Measurements from ENCODE around the gene S1PR2.
A peak's percentile ranks its signal among the peaks of the same experiment; 100 is the strongest.

S1PR2 gene, protein sequence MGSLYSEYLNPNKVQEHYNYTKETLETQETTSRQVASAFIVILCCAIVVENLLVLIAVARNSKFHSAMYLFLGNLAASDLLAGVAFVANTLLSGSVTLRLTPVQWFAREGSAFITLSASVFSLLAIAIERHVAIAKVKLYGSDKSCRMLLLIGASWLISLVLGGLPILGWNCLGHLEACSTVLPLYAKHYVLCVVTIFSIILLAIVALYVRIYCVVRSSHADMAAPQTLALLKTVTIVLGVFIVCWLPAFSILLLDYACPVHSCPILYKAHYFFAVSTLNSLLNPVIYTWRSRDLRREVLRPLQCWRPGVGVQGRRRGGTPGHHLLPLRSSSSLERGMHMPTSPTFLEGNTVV

DNA sequence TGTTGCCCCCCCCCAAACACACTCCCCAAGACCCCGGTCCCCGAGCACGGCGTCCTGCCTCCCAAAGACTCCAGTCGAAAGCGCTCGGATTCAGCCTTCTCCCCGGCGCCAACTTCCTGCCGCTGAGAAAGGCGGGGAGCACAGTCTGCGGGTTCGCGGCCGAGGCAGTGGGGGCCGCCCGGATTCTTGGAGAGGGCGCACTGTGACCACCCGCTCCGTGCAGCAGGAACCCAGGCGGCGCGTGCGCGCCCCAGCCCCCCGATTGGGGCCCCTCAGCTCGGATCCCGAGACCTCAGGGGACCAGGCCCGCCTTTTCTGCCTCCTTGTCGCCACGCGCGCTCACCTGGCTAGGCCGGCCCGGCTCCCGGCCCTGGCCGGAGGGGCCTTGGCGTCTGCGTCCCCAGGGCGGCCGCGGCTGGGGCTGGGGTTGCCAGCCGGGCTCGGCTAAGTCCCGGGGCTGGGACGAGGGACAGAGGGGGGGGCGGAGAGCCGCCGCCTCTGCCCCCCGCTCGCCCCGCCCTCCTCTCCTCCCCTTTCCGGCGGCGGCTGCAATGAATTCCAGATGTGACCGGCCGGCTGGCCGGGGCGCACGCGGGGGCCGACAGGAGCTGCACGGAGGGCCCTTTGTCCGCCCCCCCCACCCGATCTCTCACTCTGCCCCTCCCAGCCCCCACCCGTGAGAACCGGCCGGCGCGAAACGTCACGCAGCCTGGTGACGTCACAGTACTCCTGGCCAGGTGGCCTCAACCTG, at the start of gene S1PR2:
Gene S1PR2 (minus strand): TSS at position 471 of the 751 bp plus-strand sequence. CDS start 6,426 bp downstream, outside the sequence.
- H3K4me3 ChIP-seq (ENCODE audit: low read depth, low read length), result peak within 1 kb of the TSS; percentile 94
- TF ChIP-seq, protein P1, sequence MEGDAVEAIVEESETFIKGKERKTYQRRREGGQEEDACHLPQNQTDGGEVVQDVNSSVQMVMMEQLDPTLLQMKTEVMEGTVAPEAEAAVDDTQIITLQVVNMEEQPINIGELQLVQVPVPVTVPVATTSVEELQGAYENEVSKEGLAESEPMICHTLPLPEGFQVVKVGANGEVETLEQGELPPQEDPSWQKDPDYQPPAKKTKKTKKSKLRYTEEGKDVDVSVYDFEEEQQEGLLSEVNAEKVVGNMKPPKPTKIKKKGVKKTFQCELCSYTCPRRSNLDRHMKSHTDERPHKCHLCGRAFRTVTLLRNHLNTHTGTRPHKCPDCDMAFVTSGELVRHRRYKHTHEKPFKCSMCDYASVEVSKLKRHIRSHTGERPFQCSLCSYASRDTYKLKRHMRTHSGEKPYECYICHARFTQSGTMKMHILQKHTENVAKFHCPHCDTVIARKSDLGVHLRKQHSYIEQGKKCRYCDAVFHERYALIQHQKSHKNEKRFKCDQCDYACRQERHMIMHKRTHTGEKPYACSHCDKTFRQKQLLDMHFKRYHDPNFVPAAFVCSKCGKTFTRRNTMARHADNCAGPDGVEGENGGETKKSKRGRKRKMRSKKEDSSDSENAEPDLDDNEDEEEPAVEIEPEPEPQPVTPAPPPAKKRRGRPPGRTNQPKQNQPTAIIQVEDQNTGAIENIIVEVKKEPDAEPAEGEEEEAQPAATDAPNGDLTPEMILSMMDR (IDR thresholded peaks at IDR 0.05; ENCODE audit: insufficient read depth, low read depth, low read length, missing control alignments), result peak; percentile 8
- peak; percentile 92 for DNase-seq (ENCODE audit: low read depth)

DNA sequence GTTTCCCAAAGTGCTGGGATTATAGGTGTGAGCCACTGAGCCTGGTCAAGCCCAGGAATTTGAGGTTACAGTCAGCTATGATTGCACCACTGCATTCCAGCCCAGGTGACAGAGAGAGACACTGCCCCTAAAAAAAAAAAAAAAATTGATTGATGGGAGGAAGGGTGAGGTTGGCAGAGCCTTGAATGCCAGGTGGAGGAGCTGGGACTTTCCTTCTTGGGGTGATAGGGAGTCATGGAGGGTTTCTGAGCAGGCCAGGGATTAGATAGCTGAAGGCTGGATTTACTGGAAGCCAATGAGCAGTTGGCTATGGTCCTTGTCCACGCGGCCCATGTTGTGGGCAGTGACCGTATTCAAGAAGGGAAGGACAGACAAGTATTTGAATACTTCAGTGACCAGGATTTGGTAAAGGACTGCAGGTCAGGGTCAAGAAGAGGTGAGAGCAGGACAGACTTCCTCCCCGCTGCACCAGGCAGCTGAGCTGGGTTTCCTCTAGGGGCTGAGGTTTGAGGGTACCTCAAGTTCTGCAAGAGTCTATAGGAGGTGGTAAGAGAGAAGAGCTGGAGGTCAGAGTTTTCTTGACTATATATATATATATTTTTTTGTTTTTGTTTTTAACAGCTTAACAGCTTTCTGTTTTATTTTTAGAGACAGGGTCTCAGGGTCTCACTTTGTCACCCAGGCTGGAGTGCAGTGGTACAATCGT, 48.8 kb upstream of the S1PR2 start:
- no peak for DNase-seq (ENCODE audit: low read depth)
- TF ChIP-seq, protein P1 (IDR thresholded peaks at IDR 0.05; ENCODE audit: insufficient read depth, low read depth, low read length, missing control alignments), result no peak
- no peak overlapping the region for H3K4me3 ChIP-seq (ENCODE audit: low read depth, low read length)

DNA sequence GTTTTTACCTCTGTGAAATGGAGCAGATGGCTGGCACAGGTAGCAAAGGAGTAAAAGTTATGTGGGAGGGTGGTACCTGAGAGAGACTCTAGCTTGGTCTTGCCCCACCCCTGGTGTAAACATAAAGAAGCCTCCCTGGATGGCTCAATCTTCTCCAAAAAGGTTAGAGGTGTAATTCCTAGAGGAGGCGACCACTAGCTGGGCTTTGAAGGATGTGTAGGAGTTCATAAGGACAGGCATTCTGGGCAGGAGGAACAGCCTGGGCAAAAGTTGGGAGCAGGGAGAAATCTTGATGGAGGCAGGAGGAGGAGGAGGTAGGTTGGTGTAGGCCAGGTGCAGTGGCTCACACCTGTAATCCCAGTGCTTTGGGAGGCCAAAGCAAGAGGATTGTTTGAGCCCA, 47.8 kb upstream of the S1PR2 start:
- no peak overlapping the region for H3K4me3 ChIP-seq (ENCODE audit: low read depth, low read length)
- DNase-seq (ENCODE audit: low read depth), result no peak
- TF ChIP-seq, protein P1 (IDR thresholded peaks at IDR 0.05; ENCODE audit: insufficient read depth, low read depth, low read length, missing control alignments), result no peak

DNA sequence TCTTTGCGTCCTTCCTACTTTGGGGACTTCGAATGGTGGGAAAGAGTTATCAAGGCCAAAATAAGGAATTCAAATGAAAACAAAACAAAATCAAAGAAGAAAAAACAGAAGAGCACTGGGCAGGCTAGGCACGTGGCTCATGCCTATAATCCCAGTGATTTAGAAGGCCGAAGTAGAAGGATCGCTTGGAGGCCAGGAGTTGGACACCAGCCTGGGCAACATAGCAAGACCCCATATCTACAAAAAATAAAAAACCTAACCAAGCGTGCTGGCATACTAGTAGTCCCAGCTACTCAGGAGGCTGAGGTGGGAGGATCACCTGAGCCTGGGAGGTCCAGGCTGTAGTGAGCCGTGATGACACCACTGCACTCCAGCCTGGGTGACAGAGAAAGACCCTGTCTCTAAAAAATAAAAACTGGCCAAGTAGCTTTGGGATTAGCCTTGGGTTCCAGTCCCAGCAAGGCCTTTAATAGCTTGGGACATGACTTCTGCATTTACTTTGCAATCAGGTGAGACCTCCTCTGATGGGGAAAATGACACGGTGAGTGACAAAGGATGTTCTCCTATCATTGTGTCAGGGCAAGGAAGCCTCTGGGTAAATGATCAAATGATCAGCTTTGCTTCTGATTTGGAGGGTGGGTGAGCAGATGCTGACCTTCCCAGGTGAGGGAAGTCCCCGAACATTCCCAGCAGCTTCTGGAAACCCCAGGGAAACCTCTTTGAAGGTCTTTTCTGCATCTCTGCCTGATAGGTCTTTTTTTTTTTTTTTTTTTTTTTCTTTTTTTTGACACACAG, 46.9 kb upstream of the S1PR2 start:
- TF ChIP-seq, protein P1 (IDR thresholded peaks at IDR 0.05; ENCODE audit: insufficient read depth, low read depth, low read length, missing control alignments), result no peak
- DNase-seq (ENCODE audit: low read depth), result no peak
- H3K4me3 ChIP-seq (ENCODE audit: low read depth, low read length), result no peak overlapping the region

DNA sequence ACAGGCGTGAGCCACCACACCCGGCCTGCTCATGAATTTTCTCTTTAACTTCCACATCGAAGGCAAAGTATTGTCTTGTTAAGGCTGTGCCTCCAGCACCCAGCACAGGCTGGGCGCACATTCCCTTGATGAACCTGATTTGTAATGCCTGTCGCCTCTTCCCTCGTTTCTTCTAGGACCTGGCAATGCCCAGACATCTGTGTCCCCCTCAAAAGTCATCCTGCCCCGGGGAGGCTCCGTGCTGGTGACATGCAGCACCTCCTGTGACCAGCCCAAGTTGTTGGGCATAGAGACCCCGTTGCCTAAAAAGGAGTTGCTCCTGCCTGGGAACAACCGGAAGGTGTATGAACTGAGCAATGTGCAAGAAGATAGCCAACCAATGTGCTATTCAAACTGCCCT, 43.5 kb upstream of the S1PR2 start:
- TF ChIP-seq, protein P1 (IDR thresholded peaks at IDR 0.05; ENCODE audit: insufficient read depth, low read depth, low read length, missing control alignments), result no peak
- DNase-seq (ENCODE audit: low read depth), result no peak
- H3K4me3 ChIP-seq (ENCODE audit: low read depth, low read length), result peak overlapping the region; percentile 69

DNA sequence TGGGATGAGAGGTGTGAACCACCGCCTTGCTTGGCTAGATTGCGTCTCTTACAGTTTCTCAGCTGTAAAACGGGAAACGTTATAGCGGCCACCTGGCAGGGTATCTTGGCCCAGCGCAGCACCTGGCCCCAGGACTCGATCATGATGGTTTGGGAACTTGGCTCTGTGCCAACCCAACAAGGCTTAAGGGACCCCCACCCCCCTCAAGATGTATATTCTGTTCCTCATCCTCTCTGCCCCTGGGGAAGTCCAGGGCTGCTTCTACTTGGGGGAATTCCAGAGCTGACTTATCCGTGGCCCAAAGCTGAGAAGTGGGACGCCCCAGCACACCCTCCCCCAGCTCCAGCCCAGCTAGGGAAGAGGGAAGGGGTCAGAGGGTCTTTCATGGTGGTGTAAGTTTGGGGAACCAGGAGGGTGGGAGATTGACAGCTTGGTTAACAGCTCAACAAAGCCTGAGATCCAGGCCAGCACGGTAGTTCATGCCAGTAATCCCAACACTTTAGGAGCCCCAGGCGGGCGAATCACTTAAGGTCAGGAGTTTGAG, 40.5 kb upstream of the S1PR2 start:
- DNase-seq (ENCODE audit: low read depth), result peak; percentile 92
- peak overlapping the region; percentile 69 for H3K4me3 ChIP-seq (ENCODE audit: low read depth, low read length)
- TF ChIP-seq, protein P1 (IDR thresholded peaks at IDR 0.05; ENCODE audit: insufficient read depth, low read depth, low read length, missing control alignments), result no peak

Data from GM12865 (cell line).